Lung (tissue), 12 donors: Measurements from ENCODE around the gene C1orf74. TPM values are rescaled to one million over a fixed set of nuclear protein-coding genes. Genes with fewer than 3 reads are reported as not detected.

Source experiments
- ATAC-seq: fragments of 200-7000 bp; cut with Tn5 transposase; one replicate; pipeline ENCODE4 v1.9.1; 2020; ENCODE audit warnings: moderate number of reproducible peaks; ENCODE audit not compliant: insufficient read depth, low FRiP score
- DNase-seq, 3 donors: peaks; one replicate each; pipeline ENCODE4 v3.0.0-alpha.2; 2013 to 2017
- H3K27ac ChIP-seq, 2 donors: one replicate each; pipeline ENCODE4 v1.5.1; 2013; ENCODE audit warnings: mild to moderate bottlenecking in 2 of 2, moderate library complexity in 2 of 2, control low read depth in 1 of 2, inconsistent platforms in 1 of 2, low read depth in 1 of 2, low read length in 1 of 2
- H3K27me3 ChIP-seq, 3 donors: one replicate each; pipeline ENCODE4 v1.5.1; 2013; ENCODE audit warnings: low read length in 2 of 3; ENCODE audit not compliant: control insufficient read depth in 3 of 3, insufficient read depth in 3 of 3
- H3K36me3 ChIP-seq, 4 donors: one replicate each; pipeline ENCODE4 v1.5.1; 2013; ENCODE audit warnings: low read length in 4 of 4, mild to moderate bottlenecking in 1 of 4, moderate library complexity in 1 of 4; ENCODE audit not compliant: control insufficient read depth in 4 of 4, insufficient read depth in 4 of 4
- H3K4me1 ChIP-seq, 5 donors: one replicate each; pipeline ENCODE4 v1.5.1; 2013; ENCODE audit warnings: low read length in 5 of 5, mild to moderate bottlenecking in 2 of 5, moderate library complexity in 1 of 5; ENCODE audit not compliant: control insufficient read depth in 5 of 5, insufficient read depth in 5 of 5
- H3K4me3 ChIP-seq: one replicate; pipeline ENCODE4 v1.5.1; 2013; ENCODE audit warnings: mild to moderate bottlenecking, control low read depth, moderate library complexity
- H3K9ac ChIP-seq, 2 donors: one replicate each; pipeline ENCODE4 v1.5.1; 2013; ENCODE audit warnings: low read length in 2 of 2, control low read depth in 1 of 2; ENCODE audit not compliant: insufficient read depth in 1 of 2
- H3K9me3 ChIP-seq, 4 donors: one replicate each; pipeline ENCODE4 v1.5.1; 2013; ENCODE audit warnings: low read length in 3 of 4, mild to moderate bottlenecking in 1 of 4, moderate library complexity in 1 of 4; ENCODE audit not compliant: control insufficient read depth in 4 of 4, insufficient read depth in 3 of 4
- CTCF ChIP-seq: IDR thresholded peaks from 2 replicates; pipeline ENCODE4 v1.5.1; 2012; ENCODE audit warnings: mild to moderate bottlenecking; ENCODE audit errors: control extremely low read depth, extremely low read depth
- WGBS, 2 donors: extraction: QIAGEN DNeasy Blood & Tissue Kit; methylation state at CpG; one replicate each; pipeline ENCODE4 v1.1.7; 2013; 5-methylcytosine and 5-hydroxymethylcytosine counted together
- polyA plus RNA-seq, 2 donors: library from polyadenylated mRNA; stranded (reverse); fragments of 200-250 nt; gene quantifications; one replicate each; pipeline ENCODE4 v1.2.1, GENCODE V29; 2013
- total RNA-seq, 2 donors: library from RNA; depleted of rRNA in 1 of 2; stranded (reverse); fragments of >200 nt in 1 of 2; gene quantifications; one replicate each; pipeline ENCODE4 v1.2.1, GENCODE V29; 2014 to 2021
- donor health status: control.
- donor health status: control.
- donor health status: Bipolar disorder and iron deficiency.
- donor health status: healthy.
- donor health status: DM: yes; HTN: yes; CAD: no.

C1orf74 gene
- total and polyA plus RNA-seq, 4 donors = 0.75 to 2.5 (median 1.5) TPM

GRCh38 chr1:209829716-209830115 lies 45.4 kb upstream of the C1orf74 start:
- no peak for TF ChIP-seq CTCF
- peaks cover 0 to 1% (median 0%) of the 10 kb centered on the region in 4 donors for H3K9me3 ChIP-seq
- no peak overlapping the region for H3K27ac ChIP-seq
- no peaks in the 10 kb centered on the region for H3K27me3 ChIP-seq
- H3K4me3 ChIP-seq = no peak overlapping the region
- H3K36me3 ChIP-seq = peaks cover 4 to 34% (median 22%) of the 10 kb centered on the region in 4 donors
- H3K4me1 ChIP-seq = peaks cover 0 to 3% (median 0%) of the 10 kb centered on the region in 5 donors
- no peak overlapping the region for H3K9ac ChIP-seq
- DNase-seq = no peak
- no peak for ATAC-seq
- 89 to 91% methylated on average over 2 of the region's 2 CpGs for WGBS, 2 donors

GRCh38 chr1:209827384-209828262 lies 43.3 kb upstream of the C1orf74 start, which contains the start of gene UTP25:
TSS of gene UTP25 (plus strand) at chr1:209827972. CDS start at chr1:209828064, 92 bp downstream.
- Histone ChIP-seq H3K4me3 (peak within 1 kb of the TSS; percentile 68), H3K27ac (peak within 1 kb of the TSS; percentile 25 to 46), H3K9ac (peak within 1 kb of the TSS; percentile 51 to 69), H3K27me3 (peaks cover 0 to 4% (median 0%) of the 10 kb centered on the region in 3 donors), H3K4me1 (peaks cover 0 to 3% (median 0%) of the 10 kb centered on the region in 5 donors), H3K9me3 (no peaks in the 10 kb centered on the region), H3K36me3 (peaks cover 0 to 18% (median 8%) of the 10 kb centered on the region in 4 donors)
- WGBS, 2 donors = 16 to 18% methylated on average over 51 of the region's 51 CpGs
- TF ChIP-seq CTCF = peak; percentile 53
- ATAC-seq = peak; percentile 95
- DNase-seq = peak; percentile 94 to 98 (median 97)

- no peak overlapping the region for H3K9ac ChIP-seq
- H3K4me1 ChIP-seq = peaks cover 0 to 3% (median 0%) of the 10 kb centered on the region in 5 donors
- peaks cover 0 to 2% (median 2%) of the 10 kb centered on the region in 4 donors for H3K36me3 ChIP-seq
- WGBS, 2 donors = 70 to 78% methylated on average over 11 of the region's 11 CpGs
- ATAC-seq (no peak), DNase-seq (no peak)
- peaks cover 0 to 9% (median 0%) of the 10 kb centered on the region in 3 donors for H3K27me3 ChIP-seq
- no peaks in the 10 kb centered on the region for H3K9me3 ChIP-seq
- no peak for TF ChIP-seq CTCF
- H3K4me3 ChIP-seq = no peak overlapping the region
- H3K27ac ChIP-seq = no peak overlapping the region
Measured at GRCh38 chr1:209825591-209826434, 41.5 kb upstream of the C1orf74 start.
